Stimulated activated CD4-positive, alpha-beta T cell treated with anti-CD3 and anti-CD28 coated beads, Interleukin-1b, Interleukin-23, amount 100 ng/mL, for 48 hours (primary cell): ENCODE results near the gene REPIN1.
"Not testable (repeated sequence)": the region's sequence is repeated elsewhere in the genome, so short reads cannot be mapped to it uniquely, and the experiment has no call there.

Experiments used
- DNase-seq: peaks from one replicate; pipeline ENCODE4 v3.0.0-alpha.2; 2020

The REPIN1 gene

DNA sequence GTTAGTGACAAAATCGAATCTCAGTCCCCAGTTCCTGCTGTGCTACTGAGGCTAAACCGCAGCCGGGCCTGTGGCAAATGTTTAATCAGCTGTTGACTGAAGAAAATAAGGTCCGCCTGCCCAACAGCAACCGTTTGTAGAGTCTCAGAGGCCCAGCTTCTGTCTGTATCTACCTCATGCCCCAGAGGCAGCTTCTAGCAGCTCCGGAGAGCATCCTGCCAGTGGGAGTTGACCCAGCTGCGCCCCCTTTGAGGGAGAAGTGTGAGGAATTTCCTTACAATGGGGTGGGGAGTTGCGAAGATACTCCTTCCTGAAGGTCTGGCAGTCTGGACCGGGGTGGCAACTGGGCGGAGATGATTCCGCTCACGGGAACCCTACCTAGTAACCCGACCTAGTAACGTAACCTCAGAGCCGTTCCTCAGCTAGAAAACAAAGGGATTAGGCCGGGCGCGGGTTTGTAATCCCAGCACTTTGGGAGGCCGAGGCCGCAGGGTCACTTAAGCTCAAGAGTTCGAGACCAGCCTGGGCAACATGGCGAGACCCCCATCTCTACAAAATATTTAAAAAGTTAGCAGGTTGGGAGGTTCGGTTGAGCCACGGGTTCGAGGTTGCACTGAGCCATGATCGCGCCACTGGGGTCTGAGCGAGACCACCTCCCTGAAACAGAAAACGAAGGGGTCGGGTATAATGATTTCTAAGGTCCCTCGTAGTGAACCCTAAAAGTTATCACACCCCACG lies 9.7 kb downstream of the REPIN1 start:
- no peak for DNase-seq

DNA sequence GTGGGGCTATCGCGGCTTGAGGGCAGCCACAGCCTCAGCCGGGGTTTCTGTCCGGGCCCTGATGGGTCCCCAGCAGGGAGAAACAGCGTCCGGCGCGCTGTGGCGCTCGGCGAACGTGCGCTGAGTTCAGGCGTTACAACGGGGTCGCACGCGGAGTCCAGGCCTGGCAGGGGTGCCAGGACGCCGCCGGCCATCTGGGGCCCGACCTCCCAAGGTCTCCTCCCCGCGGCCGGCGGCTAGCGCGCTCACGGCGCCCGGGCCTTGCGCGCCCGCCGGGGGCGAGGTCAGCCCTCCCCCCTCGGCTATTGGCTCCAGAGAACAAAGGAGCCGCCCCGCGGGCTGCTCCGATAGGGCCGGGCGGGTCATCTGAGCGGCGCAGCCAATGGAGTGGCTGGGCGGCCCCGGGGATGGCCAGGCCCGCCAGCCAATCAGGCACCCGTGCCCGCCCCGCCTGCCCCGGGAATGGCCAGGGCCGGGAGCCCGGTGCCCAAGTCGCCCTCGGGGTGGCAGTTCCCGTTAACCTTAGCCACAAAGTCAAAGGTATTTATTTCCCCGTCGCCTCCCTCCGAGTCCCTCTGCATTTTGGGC lies 10.3 kb downstream of the REPIN1 start, which contains the start of gene ZNF775:
TSS of gene ZNF775 (plus strand) at position 478 of the 588 bp plus-strand sequence. CDS start 9,141 bp downstream, outside the sequence.
- peak; percentile 91 for DNase-seq

DNA sequence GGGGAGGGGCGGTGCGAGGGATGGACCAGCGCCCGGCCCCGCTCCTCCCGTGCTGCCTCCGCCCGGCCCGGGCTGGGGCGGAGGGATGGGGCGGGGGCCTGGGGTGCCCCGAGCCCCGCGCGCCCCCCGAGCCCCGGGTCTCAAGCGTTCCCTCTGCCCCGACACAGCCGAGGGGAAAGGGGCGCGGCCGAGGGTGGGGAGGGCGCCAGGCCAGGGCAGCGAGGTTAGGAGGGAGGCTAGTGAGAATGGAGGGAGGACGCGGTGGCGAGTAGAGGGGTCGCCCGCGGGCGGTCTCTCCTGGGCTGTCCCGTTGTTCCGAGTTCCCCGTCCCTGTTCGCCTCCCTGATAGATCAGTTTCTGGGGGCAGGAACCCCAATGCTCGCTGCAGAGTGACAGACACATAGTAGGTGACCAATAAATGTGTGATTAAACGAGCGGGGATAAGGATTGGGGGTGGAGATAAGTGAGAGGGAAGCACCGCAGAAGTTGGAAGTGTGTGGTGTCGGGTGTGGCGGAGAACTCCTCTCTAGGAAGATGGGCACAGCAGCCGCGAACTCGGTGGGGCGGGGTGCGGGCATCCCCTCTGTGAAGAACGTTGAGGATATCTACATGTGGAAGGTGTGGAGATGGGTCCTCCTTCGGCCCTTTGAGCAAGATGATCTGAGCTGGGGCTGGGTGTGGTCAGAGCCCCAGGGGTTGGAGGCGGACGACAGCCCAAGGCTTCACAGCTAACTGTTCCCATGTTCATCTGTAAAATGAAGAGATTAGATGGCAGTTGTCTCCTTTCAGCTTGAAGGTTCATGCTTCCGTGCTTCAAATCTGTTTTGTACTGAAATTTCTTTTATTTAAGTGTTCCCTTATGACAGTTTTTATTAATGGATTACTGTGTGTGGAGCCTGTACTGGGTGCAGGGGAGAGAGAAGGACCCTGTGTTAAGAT lies 11.1 kb downstream of the REPIN1 start:
- DNase-seq, result no peak

DNA sequence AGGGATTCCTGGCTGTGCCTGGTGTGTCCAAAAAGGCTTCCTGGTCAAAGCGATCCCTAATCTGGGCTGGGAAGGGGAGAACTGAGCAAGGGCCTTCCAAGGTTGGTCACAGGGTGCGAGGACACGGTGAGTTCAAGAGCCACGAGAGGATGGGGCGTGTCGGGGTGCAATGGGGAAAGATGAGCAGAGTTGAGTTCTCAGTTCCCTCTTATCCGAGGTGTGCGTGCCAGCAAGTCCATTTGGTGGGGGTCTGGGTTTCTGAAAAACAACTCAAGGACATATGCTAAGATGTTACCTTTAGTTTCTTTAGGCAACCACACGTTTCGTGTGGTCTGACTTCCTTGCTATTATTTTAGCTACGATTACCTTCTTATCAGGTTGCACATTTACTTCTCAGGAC lies 11.8 kb downstream of the REPIN1 start:
- DNase-seq, result no peak

DNA sequence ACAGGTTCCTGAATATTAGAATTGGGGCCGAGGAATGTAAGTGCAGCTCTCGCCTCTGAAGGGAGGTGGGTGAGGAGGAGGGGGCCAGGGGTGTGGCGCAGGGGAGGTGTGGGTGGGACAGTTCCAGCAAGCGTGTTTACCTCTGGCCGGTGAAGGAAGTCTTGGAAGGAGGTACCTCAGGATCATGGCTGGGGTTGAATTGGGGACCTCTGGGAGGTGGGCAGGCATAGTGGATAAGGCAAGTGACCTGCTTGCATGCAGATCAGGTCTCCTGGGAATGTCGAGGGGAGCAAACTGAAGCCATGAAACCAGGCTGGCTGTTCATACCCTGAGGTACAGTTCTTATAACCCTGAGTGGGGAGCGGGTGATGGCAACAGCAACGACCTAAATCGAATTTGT lies 12.5 kb downstream of the REPIN1 start:
- DNase-seq, result no peak

DNA sequence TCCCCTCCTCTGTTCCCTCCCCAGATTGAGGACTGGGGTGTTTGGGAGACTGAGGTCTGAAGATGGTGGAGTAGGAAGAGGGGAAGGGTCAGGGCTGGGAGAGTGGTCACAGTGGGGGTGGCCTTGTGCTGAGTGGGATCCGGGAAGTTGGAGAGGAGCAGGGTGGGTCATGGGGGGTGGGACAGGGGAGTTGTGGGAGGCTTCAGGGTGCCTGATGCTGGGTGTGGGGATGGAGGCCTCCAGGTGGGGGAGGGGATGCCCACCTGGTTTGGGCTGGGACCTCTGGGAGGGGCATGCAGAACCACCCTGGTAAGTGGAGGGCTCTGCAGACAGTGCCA lies 13.1 kb downstream of the REPIN1 start:
- DNase-seq, result no peak

DNA sequence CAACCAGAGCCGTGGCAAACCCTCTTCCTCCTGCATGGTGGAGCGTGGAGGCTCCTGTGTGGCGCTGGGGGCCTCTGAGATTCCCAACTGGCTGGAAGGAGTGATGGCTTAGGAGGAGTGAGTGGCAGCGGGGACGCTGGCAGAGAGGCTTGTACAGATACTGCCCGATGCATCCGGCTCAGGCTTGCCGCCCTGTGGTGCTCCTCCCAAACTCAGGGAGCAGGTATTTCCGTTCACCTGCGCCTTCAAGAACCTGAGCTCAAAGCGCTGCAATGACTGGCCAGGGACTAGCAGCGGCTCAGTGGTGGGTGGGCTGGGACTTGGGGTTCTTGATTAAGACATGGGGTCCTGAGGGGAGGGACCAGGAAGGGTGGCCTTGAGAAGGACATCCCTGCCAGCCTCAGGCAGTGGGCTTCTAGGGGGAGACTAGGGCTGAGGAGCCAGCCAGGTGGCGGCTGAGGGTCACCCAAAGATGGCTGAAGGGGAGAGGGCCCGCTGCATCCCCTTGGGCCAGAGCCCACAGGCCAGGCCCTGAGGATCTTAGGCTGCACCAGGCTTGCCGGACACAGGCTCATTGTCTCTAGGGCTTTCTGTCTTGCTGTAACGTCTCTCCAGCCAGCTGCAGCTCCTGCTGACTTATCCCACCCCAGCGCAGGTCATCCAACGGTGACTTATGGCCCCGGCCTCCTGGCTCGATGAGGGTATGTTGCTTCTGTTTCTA lies 13.7 kb downstream of the REPIN1 start:
- DNase-seq, result no peak

DNA sequence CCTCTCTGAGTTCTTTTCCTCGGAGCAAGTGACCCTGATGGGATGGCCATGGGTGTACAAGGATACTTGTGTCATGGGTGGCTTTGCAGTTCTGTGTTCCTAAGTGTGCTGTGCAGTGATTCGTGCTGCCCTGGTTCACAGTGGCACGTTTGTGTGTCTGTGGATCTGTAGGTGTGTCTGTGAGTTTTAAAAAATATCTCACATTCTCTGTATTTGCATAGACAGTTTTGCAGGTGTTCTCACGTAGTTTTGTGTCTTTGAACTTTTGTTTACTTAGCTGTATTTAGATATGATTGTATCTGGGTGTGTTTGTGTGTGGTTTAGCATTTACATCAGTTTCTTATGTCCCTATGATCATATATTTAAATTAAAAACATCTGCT lies 14.2 kb downstream of the REPIN1 start:
- DNase-seq, result no peak

DNA sequence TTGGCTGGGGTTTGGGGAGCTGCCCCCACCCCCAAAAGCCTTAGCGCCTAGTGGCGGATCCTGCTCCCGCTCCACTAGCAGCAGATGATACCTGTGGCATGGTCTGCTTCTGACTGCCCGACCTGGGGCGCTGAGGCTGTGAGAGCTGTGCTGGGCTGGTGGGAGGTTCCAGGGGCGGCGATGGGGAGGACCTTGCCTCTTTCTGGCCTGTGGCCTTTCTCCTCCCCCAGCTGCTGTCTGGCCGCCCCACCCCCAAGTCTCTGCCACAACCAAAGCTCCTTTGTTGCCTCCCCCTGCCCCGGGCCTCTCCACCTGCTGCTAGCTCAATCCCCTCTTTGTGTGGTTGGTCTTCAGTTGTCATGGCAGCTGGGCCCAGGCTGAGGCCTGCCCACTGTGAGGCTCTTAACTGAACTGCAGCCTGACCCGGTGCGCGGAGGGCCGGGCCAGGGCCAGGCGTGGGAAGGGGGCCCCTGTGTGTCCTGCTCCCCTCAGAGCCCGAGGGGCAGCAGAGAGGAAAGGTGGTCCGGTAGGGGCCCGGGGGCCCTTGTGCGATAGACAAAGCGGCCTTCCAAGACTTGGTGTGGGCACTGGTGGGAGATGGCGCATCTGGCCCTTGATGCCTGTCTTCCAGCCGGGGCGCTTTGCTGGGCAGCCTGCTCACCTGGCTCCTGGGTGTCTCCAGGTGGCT lies 15.2 kb downstream of the REPIN1 start:
- no peak for DNase-seq

DNA sequence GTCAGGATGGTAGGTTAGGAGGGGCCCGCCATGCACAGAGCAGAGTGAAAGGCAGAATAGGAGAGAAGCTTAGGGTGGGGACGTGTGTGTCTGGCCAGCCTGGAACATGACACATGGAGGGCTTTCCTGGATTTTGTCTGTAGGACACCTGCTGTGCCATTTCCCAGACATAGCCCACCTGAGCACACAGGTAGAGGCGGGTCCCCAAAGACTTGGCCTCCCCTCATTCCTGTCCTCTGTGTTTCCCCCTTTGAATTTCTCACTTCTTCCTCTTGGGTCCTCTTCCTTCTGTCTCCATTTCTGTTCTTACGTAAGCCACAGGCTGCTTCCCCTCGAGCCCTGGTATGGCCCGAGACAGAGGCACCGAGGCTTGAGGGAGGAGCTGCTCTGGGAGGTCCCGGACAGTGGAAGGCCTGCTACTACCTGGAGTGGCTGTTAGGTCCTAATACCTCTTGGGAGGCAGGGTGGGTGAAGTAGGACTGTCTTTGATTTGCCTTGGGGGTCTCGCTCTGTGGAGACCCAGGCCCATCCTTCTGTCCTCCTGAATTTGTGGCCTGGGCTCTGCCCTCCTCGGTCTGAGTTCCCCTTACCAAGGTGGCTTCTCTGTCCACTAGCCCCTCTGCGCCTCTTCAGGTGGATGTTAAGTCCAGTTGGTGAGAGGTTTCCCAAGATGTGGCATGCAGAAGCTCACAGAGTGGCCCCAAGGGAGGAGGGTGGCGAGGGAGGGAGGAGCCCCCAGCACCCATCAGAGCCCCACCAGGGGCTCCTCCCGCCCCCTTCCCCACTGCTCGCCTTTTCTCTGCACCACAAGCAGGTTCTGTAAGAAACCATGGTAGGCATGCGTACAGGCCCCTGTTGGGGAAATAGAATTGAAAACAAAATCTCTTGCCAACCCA lies 16.0 kb downstream of the REPIN1 start:
- DNase-seq, result no peak

DNA sequence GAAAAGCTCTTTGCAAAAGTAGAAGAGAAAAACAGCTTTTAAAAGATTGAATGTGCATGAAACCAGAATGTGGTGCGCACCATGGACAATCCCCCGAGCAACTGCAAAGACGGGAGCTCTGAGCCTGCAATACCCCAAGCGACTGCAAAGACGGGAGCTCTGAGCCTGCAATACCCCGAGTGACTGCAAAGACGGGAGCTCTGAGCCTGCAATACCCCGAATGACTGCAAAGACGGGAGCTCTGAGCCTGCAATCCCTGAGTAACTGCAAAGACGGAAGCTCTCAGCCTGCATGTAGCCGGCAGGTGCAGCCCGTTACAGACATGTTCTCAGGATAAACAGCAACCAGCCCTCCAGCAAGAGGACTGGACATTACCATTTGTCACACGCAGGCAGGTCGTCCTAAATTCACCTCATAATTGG lies 16.7 kb downstream of the REPIN1 start:
- no peak for DNase-seq

DNA sequence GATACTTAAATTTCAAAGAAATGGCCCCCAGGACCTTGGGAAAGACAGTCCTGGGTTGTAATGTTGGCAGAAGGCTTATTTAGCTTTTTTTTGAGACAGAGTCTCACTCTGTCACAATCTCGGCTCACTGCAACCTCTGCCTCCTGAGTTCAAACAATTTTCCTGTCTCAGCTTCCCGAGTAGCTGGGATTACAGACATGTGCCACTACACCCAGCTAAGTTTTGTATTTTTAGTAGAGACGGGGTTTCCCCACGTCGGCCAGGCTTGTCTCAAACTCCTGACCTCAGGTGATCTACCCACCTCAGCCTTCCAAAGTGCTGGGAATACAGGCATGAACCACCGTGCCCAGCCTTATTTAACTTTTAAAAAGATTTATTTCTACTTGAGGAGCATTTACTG lies 17.3 kb downstream of the REPIN1 start:
- not testable (repeated sequence) for DNase-seq

DNA sequence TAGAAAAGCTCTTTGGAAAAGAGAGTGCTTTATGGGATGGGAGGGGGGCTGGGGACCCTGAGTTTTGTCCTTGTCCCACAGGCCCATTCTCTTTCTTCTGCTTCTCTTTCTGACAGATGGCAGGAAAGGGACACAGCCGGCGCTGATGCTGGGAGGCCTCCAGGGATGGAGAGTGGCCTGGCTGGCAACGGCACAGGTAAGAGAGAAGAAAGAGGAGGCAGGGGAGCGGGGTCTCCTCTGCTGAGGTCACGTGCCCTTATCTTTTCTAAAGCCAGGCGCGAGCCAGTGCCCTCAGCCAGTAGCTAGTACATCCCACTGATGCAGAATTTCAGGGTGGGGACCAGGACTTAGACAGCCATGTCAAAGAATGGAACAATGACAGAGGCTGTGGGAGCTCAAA lies 19.7 kb downstream of the REPIN1 start:
- no peak for DNase-seq

DNA sequence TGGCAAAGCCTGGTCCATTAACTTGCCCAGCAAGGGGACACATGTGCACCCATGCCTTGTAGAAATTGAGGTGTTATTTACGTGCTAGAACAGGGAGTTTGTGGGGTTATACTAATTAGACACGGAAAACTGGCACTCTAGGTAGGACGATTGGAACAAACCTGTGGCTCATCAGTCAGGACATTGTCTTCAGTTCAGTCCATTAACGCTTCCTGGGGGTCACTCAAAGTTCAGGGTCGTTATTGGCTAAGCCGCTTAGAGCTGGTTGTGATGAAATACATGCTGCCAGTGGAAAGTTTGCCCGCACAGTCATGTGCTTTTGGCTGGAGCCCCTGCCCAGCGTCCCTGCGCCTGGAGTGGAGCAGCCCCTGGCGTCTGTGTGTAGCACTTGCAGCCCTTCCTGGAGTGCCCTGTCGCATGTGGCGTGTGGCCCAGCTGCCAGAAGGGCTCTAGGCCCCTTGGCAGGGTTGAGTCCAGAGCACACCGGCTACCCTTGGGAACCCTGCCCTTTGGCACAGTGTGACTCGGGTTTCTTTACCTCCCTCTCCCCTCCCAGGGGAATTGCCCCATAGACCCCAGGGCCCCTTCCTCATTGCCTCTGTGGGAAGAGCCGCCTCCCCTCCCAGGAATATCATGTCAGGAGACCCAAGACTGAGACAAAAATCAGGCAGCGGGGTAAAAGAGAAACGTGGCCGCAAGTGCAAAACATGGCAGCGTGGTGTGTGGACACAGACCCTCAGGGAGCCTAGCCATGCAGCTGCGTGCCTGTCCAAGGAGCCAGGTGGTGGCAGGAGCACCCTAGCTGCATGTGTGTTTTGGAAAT lies 20.3 kb downstream of the REPIN1 start:
- no peak for DNase-seq

DNA sequence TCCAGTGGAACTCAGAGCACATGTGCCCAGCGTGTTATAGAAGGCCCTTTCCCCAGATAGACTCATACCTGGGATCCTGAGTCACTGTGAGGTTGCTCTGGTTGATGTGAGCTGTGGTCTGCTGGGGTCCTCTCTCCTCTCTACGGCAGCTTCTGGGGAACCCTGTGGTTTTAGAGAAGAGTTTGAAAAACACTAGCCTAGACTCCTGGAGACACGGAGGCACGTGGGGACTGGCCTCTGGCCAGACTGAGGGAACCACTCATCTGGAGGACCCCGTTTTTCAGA lies 20.9 kb downstream of the REPIN1 start:
- no peak for DNase-seq

DNA sequence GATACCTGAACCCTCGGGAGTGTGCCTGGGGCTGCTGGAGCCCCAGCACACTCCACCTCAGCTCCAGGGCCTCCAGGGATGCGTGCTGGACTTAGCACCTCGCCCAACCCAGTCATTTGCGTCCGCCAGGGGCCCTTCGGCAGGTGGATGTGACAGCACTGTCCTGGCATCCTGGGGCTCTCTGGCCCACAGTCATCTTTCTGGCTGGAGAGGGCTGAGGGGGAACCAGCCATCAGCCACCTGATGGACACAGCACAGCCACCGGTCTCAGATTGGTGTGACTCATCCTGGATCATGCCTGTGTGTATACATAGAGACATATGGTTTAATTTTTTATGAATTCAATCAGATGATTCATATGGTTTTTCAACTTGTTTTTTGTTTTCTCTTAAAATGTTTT lies 21.6 kb downstream of the REPIN1 start:
- DNase-seq, result no peak

DNA sequence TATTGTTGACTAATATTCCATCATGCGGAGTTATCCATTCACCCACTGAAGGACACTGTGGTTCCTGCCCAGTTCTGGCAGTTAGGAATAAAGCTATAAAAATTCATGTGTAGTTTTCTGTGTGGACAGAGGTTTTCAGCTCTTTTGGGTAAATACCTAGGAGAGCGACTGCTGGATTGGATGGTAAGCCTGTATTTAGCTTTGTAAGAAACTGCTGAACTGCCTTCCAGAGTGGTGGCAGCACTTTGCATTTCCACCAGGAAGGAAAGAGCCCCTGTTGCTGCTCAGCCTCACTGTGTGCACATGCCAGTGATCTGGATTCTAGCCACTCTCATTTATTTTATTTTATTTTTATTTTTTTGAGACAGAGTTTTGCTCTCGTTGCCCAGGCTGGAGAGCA lies 24.7 kb downstream of the REPIN1 start:
- DNase-seq, result no peak

DNA sequence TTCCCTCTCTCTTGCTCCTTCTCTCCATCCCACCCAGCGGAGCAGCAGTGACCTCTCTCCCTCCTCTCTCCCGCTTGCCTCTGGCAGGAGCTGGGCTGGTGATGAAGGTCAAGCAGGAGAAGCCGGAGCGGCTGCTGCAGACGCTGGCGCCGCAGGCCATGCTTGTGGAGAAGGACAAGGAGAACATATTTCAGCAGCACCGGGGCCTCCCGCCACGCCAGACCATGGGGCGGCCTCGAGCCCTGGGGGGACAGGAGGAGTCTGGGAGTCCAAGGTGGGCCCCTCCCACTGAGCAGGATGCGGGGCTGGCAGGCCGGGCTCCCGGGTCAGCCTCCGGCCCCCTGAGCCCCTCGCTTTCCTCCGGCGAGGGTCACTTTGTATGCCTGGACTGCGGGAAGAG lies 27.8 kb downstream of the REPIN1 start:
- DNase-seq, result no peak

DNA sequence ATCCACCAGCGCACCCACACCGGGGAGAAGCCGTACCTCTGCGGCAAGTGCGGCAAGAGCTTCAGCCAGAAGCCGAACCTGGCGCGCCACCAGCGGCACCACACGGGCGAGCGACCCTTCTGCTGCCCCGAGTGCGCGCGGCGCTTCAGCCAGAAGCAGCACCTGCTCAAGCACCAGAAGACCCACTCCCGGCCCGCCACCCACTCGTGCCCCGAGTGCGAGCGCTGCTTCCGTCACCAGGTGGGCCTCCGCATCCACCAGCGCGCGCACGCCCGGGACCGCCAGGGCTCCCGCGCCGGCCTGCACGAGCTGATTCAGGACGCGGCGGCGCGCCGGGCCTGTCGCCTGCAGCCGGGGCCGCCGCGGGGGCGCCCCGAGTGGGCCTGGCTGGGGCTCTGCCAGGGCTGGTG lies 28.2 kb downstream of the REPIN1 start:
- DNase-seq, result no peak

DNA sequence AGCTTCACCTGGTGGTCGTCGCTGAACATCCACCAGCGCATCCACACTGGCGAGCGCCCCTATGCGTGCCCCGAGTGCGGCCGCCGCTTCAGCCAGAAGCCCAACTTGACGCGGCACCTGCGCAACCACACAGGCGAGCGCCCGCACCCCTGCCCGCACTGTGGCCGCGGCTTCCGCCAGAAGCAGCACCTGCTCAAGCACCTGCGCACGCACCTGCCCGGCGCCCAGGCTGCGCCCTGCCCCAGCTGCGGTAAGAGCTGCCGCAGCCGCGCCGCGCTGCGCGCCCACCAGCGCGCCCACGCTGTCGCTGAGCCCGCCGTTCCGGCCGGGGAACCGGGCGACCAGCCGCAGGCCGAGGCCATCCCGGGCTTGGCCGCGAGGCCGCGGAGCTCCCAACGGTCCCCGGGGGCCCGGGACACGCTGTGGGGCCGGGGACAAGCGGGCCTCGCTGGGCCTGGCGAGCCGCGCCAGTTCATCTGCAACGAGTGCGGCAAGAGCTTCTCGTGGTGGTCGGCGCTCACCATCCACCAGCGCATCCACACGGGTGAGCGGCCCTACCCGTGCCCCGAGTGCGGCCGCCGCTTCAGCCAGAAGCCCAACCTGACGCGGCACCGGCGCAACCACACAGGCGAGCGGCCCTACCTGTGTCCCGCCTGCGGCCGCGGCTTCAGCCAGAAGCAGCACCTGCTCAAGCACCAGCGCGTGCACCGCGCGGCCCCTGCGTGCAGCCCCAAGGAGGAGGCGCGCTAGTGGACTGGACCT lies 28.9 kb downstream of the REPIN1 start:
- no peak for DNase-seq
